Neuronal stem cell (in vitro differentiated cells): ENCODE data around the gene HOXD3.

ENCODE experiments used
- DNase-seq: peaks from one replicate; pipeline ENCODE4 v3.0.0-alpha.2; 2013; ENCODE audit warnings: low spot score
- H2AFZ ChIP-seq: one replicate; pipeline ENCODE4 v1.6.1; 2013; ENCODE audit warnings: mild to moderate bottlenecking, low read length, inconsistent platforms
- H2AK5ac ChIP-seq: 2 replicates; pipeline ENCODE4 v1.6.1; 2013; ENCODE audit warnings: low read depth, mild to moderate bottlenecking, inconsistent platforms, low read length, moderate library complexity, mixed read lengths
- H2BK120ac ChIP-seq: 2 replicates; pipeline ENCODE4 v1.6.1; 2013; ENCODE audit warnings: low read depth, mild to moderate bottlenecking, inconsistent platforms, low read length, moderate library complexity, mixed read lengths
- H2BK12ac ChIP-seq: one replicate; pipeline ENCODE4 v1.6.1; 2013; ENCODE audit warnings: low read length, inconsistent platforms
- H2BK15ac ChIP-seq: 2 replicates; pipeline ENCODE4 v1.6.1; 2013; ENCODE audit warnings: mild to moderate bottlenecking, low read length, inconsistent platforms, mixed read lengths
- H2BK5ac ChIP-seq: one replicate; pipeline ENCODE4 v1.6.1; 2013; ENCODE audit warnings: inconsistent platforms, mild to moderate bottlenecking, low read length, moderate library complexity
- H3K14ac ChIP-seq: one replicate; pipeline ENCODE4 v1.6.1; 2013; ENCODE audit warnings: low read length, inconsistent platforms
- H3K18ac ChIP-seq: 2 replicates; pipeline ENCODE4 v1.6.1; 2013; ENCODE audit warnings: low read length, inconsistent platforms
- H3K23ac ChIP-seq: 2 replicates; pipeline ENCODE4 v1.6.1; 2013; ENCODE audit warnings: low read depth, mild to moderate bottlenecking, mixed read lengths, low read length, inconsistent platforms; ENCODE audit not compliant: poor library complexity
- H3K27ac ChIP-seq: replicated peaks from 3 replicates; pipeline ENCODE4 v1.5.1; 2013; ENCODE audit warnings: low read length, inconsistent platforms
- H3K27me3 ChIP-seq, 3 experiments: 2 replicates each; pipeline ENCODE4 v1.6.1; 2013; ENCODE audit warnings: low read length in 3 of 3, mild to moderate bottlenecking in 2 of 3, inconsistent platforms in 1 of 3, low read depth in 1 of 3, mixed read lengths in 1 of 3, moderate library complexity in 1 of 3; ENCODE audit not compliant: control insufficient read depth in 3 of 3, insufficient read depth in 3 of 3
- H3K36me3 ChIP-seq, 2 donors: replicated peaks in 1 of 2; 2 replicates each; pipeline ENCODE4 v1.6.1; 2013; ENCODE audit warnings: low read length in 2 of 2; ENCODE audit not compliant: control insufficient read depth in 2 of 2, insufficient read depth in 2 of 2
- H3K4ac ChIP-seq: 2 replicates; pipeline ENCODE4 v1.6.1; 2013; ENCODE audit warnings: inconsistent platforms, mild to moderate bottlenecking, low read length, moderate library complexity
- H3K4me1 ChIP-seq, 2 donors: 1 replicate in 1 of 2; 2 replicates in 1 of 2; pipeline ENCODE4 v1.6.1; 2013; ENCODE audit warnings: low read length in 2 of 2, low read depth in 1 of 2; ENCODE audit not compliant: control insufficient read depth in 2 of 2, insufficient read depth in 1 of 2
- H3K4me2 ChIP-seq: one replicate; pipeline ENCODE4 v1.6.1; 2013; ENCODE audit warnings: mild to moderate bottlenecking, low read length, inconsistent platforms; ENCODE audit not compliant: insufficient read depth, poor library complexity, severe bottlenecking
- H3K4me3 ChIP-seq, 2 donors: 2 replicates each; pipeline ENCODE4 v1.5.1; 2013; ENCODE audit warnings: low read length in 2 of 2, mild to moderate bottlenecking in 2 of 2, inconsistent platforms in 1 of 2, moderate library complexity in 1 of 2
- H3K79me1 ChIP-seq: one replicate; pipeline ENCODE4 v1.6.1; 2013; ENCODE audit warnings: low read depth, mild to moderate bottlenecking, inconsistent platforms, low read length, moderate library complexity
- H3K9ac ChIP-seq: one replicate; pipeline ENCODE4 v1.6.1; 2013; ENCODE audit warnings: mild to moderate bottlenecking, low read depth, low read length, inconsistent platforms; ENCODE audit not compliant: poor library complexity
- H3K9me3 ChIP-seq, 2 donors: replicated peaks in 1 of 2; 2 replicates each; pipeline versions ENCODE3 to v1.6.1; 2013; ENCODE audit warnings: low read length in 2 of 2, mild to moderate bottlenecking in 2 of 2, inconsistent platforms in 1 of 2, low read depth in 1 of 2, mixed read lengths in 1 of 2, moderate library complexity in 1 of 2; ENCODE audit not compliant: control insufficient read depth in 2 of 2, insufficient read depth in 1 of 2
- H4K8ac ChIP-seq: one replicate; pipeline ENCODE4 v1.6.1; 2013; ENCODE audit warnings: low read depth, mild to moderate bottlenecking, inconsistent platforms, low read length, moderate library complexity
- H4K91ac ChIP-seq: one replicate; pipeline ENCODE4 v1.6.1; 2013; ENCODE audit warnings: low read length, low read depth, mild to moderate bottlenecking, inconsistent platforms; ENCODE audit not compliant: poor library complexity
- WGBS, 2 donors: extraction: QIAGEN DNeasy Blood & Tissue Kit; methylation state at CpG; one replicate each; pipeline ENCODE4 v1.1.7; 2013; ENCODE audit warnings: missing lambda C conversion rate in 2 of 2, mixed read lengths in 1 of 2; ENCODE audit not compliant: insufficient read length in 2 of 2, insufficient replicate concordance in 1 of 2; ENCODE audit errors: extremely low coverage in 2 of 2; 5-methylcytosine and 5-hydroxymethylcytosine counted together

HOXD3 gene

DNA sequence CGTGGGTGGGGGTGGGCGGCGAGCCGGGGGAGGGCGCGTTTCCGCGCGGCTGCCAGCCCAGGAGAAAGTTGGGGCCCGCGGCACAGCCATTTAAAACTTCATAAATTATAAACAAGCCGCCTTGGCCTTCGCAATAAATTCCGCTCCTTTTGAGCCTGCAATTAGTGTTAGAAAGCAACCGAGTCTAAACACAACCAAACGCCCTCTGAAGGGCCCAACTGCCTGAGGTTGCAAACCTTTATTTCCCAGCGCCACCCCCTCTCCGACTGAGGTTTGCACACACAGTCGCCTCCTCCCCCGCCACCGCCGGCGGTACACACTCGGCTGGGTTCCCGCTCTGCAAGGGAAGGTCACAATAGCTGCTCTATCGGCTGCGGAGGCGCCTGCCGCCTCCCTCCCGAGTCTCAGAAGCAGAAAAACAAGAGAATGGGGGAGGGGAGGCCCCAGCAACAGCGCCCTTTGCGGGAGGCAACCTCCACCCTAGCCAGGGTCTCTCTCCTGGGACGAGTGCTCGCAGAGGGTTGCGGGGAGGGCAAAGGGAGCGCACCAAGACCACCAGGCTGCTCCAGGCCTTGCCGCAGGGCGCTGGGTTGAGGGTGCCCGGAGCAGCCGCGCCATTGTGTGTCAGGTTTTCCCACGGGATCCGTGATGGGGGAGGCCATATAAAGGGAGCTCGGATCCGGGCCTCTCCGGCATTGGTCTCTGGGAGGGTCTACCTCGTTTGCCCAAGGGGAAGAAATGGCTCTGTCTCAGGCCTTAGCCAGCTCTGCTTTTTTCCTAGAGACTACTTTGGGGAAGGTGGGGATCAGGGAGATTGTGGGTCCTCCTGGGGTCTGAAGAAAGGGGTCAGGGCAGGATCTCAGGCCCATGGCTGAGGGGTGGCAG lies 18.0 kb downstream of the HOXD3 start:
- peak overlapping the region; percentile 33 for H3K9ac ChIP-seq
- peak overlapping the region; percentile 31 to 42 for H3K4me3 ChIP-seq
- peaks cover 7 to 13% of the 10 kb centered on the region in 2 donors for H3K4me1 ChIP-seq
- no peak overlapping the region for H4K8ac ChIP-seq
- no peak overlapping the region for H2BK120ac ChIP-seq
- no peak overlapping the region for H3K27ac ChIP-seq
- H3K4ac ChIP-seq: no peak overlapping the region
- no peaks in the 10 kb centered on the region for H3K36me3 ChIP-seq
- H2BK5ac ChIP-seq: no peak overlapping the region
- H2BK15ac ChIP-seq: no peak overlapping the region
- H2AK5ac ChIP-seq: no peak overlapping the region
- H4K91ac ChIP-seq: peak overlapping the region; percentile 56
- DNase-seq: no peak
- H3K14ac ChIP-seq: no peak overlapping the region
- peak overlapping the region; percentile 51 for H3K4me2 ChIP-seq
- WGBS, 2 donors: no CpG with 5 or more reads among the region's 47 CpGs
- H3K18ac ChIP-seq: peak overlapping the region; percentile 66
- H2BK12ac ChIP-seq: no peak overlapping the region
- no peaks in the 10 kb centered on the region for H3K79me1 ChIP-seq
- H3K9me3 ChIP-seq: peaks cover 2 to 6% of the 10 kb centered on the region in 2 donors
- H3K23ac ChIP-seq: peak overlapping the region; percentile 29
- H3K27me3 ChIP-seq: peaks cover 46 to 100% (median 96%) of the 10 kb centered on the region in 3 experiments
- peak overlapping the region; percentile 93 for H2AFZ ChIP-seq

DNA sequence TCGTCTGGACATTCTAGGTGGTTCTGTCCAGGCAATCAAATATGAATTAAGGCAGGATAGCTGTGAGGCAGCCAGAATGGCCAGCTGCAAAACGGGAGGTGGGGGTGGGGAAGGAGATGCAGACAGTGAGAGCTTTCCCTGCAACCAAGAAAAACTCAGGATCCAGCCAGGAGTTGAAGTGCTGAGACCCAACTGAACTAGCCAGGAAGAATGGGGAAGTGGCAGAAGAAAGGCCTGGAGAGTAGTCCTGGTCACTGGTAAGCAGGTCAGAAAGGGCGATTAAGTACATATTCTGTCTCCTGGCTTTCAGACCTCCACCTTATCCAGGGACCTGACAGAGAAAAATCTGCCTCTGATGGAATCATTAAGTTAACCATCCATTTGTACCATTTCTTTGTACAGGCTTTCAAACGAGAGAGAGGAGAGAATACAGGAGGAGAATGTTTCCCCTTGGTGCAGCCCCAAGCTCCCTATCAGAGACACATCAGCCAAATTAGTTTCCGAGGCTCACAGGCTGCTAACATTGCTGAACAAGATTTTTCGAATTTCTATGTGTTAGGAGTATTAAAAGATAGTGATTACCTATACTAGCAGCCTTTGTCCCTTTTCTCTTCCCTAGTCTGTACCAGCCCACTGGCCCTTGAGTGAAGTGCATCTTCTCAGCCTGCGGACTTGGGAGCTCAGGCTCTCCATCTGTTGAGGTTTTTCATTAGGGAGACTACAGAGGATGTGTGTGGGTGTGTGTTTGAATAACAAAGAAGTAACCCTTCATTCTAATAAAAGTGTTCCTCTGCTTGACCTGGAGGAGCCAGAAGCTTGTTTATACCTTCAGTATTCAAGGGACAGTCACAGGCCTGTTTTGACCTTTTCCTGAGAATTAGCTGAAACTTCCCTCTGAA lies 18.9 kb downstream of the HOXD3 start:
- Histone ChIP-seq H3K36me3 (no peaks in the 10 kb centered on the region), H3K27ac (no peak overlapping the region), H3K4me2 (no peak overlapping the region), H3K9me3 (peaks cover 2 to 6% of the 10 kb centered on the region in 2 donors), H2AK5ac (no peak overlapping the region), H4K8ac (no peak overlapping the region), H3K23ac (no peak overlapping the region), H2BK5ac (no peak overlapping the region), H3K79me1 (no peaks in the 10 kb centered on the region), H3K27me3 (peaks cover 42 to 100% (median 94%) of the 10 kb centered on the region in 3 experiments), H2BK120ac (no peak overlapping the region), H3K14ac (no peak overlapping the region), H3K4me3 (no peak overlapping the region), H2BK12ac (no peak overlapping the region), H3K9ac (no peak overlapping the region), H3K18ac (no peak overlapping the region), H3K4ac (no peak overlapping the region), H3K4me1 (peaks cover 7 to 13% of the 10 kb centered on the region in 2 donors), H2BK15ac (no peak overlapping the region), H2AFZ (peak overlapping the region; percentile 93), H4K91ac (no peak overlapping the region)
- no CpG with 5 or more reads among the region's 7 CpGs for WGBS, 2 donors
- DNase-seq: no peak

DNA sequence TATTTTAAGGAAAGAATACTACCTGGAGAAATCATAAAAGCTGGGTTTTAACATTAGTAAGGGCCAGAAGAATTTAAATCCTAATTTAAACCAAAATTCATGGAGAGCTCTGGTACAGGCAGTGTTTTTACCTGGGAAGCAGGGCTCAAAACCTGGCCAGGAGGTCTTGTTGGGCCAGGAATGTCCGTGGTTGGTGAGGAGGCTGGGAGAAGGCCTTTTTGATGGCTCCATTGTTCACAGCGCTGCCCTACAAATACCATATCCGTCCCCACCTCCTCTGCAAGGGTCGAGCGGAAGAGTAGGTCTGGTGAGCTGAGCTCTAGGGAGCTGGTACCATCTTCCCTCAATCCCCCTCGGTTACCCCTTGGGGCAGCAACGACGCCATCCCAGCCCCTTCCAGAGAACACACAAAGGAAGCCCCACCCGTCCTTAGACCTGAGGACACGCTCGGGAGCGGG lies 20.5 kb downstream of the HOXD3 start:
- no peak overlapping the region for H2BK5ac ChIP-seq

More for the DNA sequence above, 20.5 kb downstream of the HOXD3 start:
- Histone ChIP-seq H3K36me3 (no peaks in the 10 kb centered on the region), H3K4me1 (peaks cover 5 to 13% of the 10 kb centered on the region in 2 donors), H4K91ac (no peak overlapping the region), H3K4me3 (peak overlapping the region in 1 of 2 donors; percentile 63), H3K23ac (peak overlapping the region; percentile 49), H3K9ac (no peak overlapping the region), H2BK120ac (no peak overlapping the region), H3K4ac (no peak overlapping the region), H2BK15ac (no peak overlapping the region), H2AK5ac (peak overlapping the region; percentile 88), H3K4me2 (peak overlapping the region; percentile 59), H3K18ac (peak overlapping the region; percentile 79), H3K27me3 (peaks cover 27 to 96% (median 87%) of the 10 kb centered on the region in 3 experiments), H4K8ac (no peak overlapping the region), H3K79me1 (no peaks in the 10 kb centered on the region), H2AFZ (peak overlapping the region; percentile 80), H3K14ac (no peak overlapping the region), H3K27ac (no peak overlapping the region), H2BK12ac (no peak overlapping the region), H3K9me3 (peaks cover 0 to 5% of the 10 kb centered on the region in 2 donors)
- no CpG with 5 or more reads among the region's 12 CpGs for WGBS, 2 donors
- no peak for DNase-seq
